Thyroid gland (tissue), 4 donors: ENCODE data around the gene LHFPL4.
A peak's percentile ranks its signal among the peaks of the same experiment; 100 is the strongest.

Experiments
- CTCF ChIP-seq, 6 experiments: fragments of 200-600 bp in 3 of 6; fragments of 450-650 bp in 3 of 6; sonication (generic) in 3 of 6; IDR thresholded peaks; one replicate each; pipeline ENCODE4 v1.5.1; 2016 to 2019; ENCODE audit warnings: antibody characterized with exemption in 6 of 6, mild to moderate bottlenecking in 2 of 6, inconsistent platforms in 1 of 6, moderate library complexity in 1 of 6
- POLR2A ChIP-seq, 2 donors: fragments of 450-650 bp; IDR thresholded peaks; one replicate each; pipeline ENCODE4 v1.6.1; 2017; ENCODE audit warnings: antibody characterized with exemption in 2 of 2, mild to moderate bottlenecking in 2 of 2, moderate library complexity in 1 of 2

DNA sequence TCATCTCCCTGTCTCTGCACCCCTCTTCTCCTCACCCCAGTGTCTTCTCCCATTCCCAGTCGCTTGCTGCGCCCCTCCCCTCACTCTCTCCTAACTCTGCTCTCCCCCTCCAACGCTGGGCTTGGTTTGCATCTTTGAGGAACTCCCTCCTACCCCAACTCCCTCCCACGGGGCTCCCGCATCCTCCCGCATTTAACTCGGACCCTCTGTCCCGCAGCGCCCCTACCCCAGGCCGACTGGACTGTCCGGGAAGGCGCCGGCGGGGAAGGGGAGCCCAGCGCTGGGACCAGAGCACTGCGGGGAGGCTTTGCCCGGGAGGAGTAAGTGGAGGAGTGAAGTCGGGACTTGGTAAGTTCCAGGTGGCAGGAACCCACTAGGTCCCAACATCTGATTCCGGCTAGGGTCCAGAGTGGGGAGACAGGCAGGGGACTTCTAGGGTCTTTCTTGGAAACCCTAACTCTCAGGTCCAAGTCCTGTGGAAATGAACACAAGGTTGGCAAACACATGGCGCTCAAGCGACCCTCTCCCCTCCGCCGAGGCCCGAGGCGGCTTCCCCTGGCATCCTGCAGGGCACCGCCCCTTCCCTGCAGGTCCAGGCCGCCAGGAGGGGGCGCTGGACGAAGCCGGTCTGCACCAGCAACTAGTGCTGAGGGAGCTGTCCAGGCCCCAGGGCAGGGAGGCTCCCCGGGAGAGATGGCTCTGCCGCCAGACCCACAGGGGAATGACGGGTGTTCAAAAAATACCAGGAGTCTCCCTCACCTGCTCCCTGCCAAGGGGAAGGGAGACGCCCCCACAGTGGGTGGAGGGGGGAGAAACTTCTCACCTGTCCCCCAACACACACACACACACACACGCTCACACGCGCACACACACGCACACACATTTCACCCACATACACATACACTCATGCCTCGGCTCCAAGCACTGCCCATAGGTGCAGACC, 53.2 kb downstream of the LHFPL4 start:
- no peak for TF ChIP-seq POLR2A (IDR thresholded peaks at IDR 0.05)
- peak in 5 of 6 experiments; percentile 34 to 65 (median 46) for TF ChIP-seq CTCF (IDR thresholded peaks at IDR 0.05)
